Forelimb muscle (tissue), 1 donor: ENCODE measurements around the gene FAM193A. TPM values are rescaled to one million over a fixed set of nuclear protein-coding genes. Genes with fewer than 3 reads are reported as not detected.
"Not testable (repeated sequence)": the region's sequence is repeated elsewhere in the genome, so short reads cannot be mapped to it uniquely, and the experiment has no call there.

Experiments used
- DNase-seq: peaks from one replicate; pipeline ENCODE4 v3.0.0-alpha.2; 2013; ENCODE audit warnings: low read depth
- polyA plus RNA-seq: library from polyadenylated mRNA; unstranded; fragments of 120-200 nt; gene quantifications from one replicate; pipeline ENCODE4 v1.2.1, GENCODE V29; 2013; ENCODE audit not compliant: insufficient read length

Gene FAM193A
- polyA plus RNA-seq, 1 donor = 17.1 TPM

- not testable (repeated sequence) for DNase-seq
Observed at GRCh38 chr4:2726881-2727280, 190.4 kb downstream of the FAM193A start.

DNA sequence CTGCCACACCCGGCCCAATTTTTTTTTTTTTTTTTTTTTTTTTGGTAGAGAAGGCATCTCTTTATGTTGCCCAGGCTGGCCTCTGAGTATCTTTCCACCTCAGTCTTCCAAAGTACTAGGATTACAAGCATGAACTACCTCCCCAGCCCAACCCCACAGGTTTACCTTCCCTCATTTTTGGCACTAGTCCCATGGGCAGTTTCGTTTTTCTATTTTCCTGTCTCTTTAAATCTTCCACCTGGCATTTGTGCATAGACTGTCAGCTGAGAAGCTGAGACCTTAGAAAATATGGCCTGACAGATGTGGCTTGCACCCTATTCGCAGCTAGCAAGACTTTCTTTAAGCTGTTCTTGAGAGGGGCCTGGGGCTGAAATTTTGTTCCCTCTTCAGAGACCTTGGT, 191.8 kb downstream of the FAM193A start:
- DNase-seq = no peak

GRCh38 chr4:2728806-2729532, 192.5 kb downstream of the FAM193A start:
- DNase-seq = no peak

DNA sequence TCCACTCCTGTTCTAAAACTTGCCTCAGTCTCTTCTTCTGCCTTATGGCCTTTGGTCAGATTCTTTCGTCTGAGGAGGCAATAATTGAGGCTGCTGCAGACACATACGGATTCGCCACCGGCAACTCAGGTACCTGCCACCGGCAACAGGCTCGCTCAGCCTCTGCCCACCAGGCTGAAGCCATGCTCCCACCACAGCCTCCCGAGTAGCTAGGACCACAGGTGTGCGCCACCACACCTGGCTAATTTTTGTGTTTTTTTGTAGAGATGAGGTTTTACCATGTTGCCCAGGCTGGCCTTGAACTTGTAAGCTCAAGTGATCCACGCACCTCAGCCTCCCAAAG, 193.1 kb downstream of the FAM193A start:
- no peak for DNase-seq

- no peak for DNase-seq
Observed at GRCh38 chr4:2731907-2732317, 195.5 kb downstream of the FAM193A start.

DNA sequence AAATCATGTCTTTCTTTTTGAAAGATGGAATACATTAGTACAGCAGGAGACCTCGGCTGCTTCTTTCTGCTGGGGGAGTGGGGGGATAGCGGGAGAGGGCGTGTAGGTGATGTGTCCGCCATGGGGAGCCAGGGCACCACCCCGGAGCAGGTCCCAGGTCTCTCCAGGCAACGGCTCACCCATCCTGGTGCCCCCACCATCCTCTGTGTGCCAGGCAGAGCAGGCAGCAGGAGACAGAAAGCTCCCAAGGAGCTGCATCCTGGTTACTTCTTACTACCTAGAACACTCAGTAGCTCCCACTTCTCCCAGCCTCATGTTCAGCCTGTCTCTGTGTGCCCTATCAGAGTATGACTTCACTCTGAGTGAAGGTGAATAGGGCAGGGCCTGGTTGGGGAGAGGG, 196.1 kb downstream of the FAM193A start:
- DNase-seq = no peak

DNA sequence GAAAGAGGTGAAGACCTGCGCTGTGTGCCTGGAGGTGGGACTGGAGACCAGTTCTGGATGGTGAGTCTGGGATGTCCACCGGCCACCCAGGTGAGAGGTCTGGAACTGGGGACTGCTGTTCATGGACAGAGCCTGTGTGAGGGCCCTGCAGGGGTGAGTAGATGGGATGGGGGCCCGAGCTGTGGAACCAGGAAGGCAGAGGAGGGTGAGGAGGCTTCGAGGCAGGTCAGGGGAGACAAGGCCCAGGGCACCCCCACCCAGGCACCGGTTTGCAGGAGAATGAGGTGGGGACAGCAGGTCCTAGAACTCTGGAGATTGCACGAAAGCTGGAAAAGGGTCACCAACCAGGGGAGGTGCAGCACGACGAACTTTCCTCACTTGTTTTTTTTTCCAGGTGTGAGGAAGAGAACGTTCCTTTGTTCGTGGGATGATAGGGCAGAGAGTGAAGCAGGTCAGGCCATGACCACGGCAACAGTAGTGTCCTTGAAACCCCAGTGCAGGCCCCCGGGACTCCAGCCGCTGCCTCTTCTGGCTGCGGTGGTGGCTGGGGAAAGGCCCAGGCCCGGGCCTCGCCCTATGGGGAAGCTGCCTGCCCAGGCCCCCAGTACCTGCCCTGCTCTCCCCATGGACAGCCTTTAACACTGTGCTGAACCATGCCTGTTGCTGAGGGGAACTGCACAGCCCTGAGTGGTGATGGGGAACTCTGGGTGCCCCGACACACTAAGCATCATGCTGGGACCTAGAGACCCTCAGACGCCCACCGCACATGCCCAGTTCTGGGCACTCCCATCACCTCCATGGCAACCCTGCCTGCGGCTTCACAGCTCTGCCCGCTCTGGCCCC, 196.8 kb downstream of the FAM193A start:
- DNase-seq = no peak

GRCh38 chr4:2733844-2734574, 197.6 kb downstream of the FAM193A start:
- no peak for DNase-seq

- DNase-seq = no peak
Observed at GRCh38 chr4:2734612-2735011, 198.2 kb downstream of the FAM193A start.

DNA sequence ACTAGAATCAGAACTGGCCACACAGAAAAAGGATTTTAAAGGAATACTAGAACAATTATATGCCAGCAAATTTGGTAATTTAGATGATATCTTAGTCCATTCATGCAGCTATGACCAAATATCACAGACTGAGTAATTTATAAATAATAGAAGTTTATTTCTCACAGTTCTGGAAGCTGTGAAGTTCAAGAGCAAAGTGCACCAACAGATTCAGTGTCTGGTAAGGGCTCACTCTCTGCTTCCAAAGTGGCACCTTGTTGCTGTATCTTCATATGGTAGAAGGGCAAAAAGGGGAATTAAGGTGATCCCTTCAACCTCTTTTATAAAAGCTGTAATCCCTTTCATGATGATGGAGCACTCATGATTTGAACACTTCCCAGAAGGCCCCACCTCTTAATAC, 199.4 kb downstream of the FAM193A start:
- no peak for DNase-seq

GRCh38 chr4:2738296-2738695, 201.8 kb downstream of the FAM193A start:
- DNase-seq = not testable (repeated sequence)

DNA sequence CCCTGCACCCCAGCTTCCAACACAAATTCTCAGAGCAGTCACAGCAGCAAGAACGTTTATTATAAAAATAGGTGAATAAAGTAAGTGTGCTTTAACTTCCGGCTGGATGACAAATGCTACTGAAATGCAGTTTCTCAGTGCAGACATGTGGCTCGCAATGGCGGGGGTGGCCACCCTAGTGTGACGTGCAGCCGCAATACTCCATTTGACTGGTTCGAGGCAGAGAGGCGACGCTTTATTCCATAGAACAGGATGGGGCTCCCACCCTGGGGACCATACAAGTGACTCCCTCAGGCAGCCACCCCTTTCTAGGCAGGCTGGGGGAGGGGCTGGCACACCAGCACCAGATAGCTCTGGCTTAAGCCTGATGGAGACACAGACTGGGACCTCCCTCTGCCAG, 205.2 kb downstream of the FAM193A start:
- no peak for DNase-seq

DNA sequence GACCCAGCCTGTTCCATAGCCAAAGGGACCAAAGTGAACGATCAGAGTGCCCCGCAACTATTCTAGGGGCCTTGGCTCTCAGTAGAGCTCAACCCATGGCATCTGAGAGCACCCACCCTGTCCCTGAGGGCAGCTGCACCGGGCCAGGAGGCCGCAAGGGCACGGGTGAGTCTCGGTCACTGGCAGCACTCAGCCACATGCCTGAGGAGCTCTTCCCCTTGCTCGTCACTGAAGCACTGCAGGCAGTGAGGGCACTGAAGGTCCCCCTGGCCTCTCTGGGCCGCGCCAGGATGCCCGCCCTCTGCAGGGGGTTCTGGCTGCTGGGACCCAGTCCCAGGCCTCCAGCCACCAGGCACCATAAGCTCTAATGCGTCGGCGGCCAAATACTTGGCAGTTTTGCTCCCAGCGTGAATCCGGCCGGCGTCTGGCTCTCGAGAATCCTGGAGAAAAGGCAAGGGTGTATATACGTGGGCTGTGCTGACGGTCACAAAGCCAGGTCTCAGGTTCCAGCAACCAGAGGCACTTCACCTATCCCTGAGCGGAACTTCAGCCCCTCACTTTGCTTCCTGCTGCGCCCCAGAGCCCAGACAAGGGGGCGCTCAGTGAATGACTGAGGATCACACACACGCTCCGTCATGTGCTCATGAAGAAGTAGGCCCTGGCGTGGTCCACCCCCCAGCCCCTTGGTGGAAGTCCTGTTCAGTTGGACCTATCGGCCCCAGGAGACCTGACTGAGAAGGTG, 205.8 kb downstream of the FAM193A start:
- DNase-seq = no peak

DNA sequence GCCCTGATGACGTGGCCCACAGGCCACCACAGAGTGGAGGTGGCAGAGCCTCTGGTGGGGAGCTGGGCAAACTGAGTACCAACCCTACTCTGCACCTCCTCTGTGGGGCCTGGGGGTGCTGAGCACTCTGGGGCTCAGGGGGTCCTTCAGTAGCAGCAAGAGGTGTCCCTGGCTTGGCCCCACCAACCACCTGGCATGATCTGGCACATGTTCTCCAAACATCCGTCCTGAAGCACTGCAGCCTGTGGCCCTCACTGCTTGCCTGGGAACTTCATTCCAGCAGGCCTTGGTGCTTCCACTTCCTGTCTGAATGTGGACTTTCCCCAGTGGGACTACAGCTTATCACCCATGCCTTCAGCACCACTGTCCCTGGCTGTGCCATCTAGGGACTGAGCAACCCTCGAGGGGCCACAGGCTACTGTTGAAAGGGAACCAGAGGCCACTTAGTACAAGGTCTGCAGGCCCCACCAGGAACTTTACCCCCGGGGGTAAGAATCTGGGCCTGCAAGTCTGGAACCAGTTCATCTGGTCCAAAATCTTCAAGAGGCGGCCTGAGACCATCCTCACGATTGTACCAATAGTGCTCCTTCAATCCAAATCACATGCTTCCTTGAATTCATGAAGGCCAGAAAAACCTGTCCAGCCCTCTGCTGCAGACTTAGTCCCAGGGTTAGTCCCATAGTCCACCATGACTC, 206.5 kb downstream of the FAM193A start:
- no peak for DNase-seq

DNA sequence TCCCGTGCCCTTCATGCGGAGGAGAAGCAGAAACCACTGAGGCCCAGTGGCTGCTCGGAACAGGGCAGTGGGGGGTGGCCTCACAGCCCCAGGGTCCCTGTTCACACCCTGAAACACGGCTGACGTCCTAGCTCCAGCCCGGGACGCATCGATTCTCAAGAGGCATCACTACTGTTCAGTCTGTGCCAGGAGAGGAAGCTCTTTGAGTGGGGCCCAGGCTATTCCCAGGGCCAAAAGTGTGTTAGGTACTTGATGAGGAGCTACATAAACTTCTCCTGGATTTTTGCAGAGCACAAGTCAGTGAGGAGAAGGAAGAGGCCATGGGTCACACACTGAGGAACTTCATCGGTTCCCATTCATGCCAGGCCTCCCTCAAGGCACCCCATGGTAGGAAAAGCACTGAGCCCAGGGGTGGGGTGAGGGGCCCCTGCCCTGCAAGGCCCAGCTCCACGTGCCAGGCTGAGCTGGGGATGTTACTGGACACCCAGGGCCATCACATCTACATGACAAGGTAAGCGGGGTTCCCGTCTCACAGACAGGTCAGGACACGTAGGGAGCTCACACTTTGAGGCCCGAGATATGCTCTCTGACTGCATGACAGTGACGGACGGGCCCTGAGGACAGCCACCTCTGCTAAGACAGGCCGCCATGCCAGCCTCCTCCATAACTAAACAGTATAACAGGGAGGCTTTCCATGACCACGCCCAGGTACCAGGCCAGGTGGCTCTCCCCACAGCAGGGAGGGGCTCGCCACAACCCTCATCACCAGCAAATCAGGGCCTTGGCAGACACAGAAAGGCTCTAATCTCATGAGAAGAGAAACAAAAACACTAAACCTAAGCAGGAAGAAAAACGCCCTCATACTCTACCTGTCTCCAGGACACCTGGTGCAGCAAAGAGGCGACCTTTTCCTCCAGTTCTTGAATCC, 207.3 kb downstream of the FAM193A start:
- DNase-seq = no peak

GRCh38 chr4:2744576-2745270, 208.3 kb downstream of the FAM193A start:
- DNase-seq = no peak

DNA sequence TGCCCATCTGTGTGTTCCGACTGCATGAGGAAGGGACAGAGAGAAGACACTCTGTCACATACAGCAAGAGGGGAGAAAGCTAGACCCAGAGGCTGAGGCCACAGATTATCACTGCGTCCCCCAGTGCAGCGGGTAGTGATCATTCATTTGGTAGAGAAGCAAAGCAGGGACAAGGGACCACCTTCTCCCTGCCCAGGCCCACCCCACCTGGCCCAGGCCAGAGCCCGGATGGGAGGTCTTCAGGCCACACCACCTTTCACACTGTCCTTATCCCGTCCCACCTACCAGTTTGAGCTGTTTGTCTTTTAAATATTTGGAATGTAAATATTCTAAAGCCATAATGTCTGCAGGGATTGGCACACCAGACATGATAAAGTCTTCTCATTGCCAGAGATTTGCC, 209.1 kb downstream of the FAM193A start:
- no peak for DNase-seq

DNA sequence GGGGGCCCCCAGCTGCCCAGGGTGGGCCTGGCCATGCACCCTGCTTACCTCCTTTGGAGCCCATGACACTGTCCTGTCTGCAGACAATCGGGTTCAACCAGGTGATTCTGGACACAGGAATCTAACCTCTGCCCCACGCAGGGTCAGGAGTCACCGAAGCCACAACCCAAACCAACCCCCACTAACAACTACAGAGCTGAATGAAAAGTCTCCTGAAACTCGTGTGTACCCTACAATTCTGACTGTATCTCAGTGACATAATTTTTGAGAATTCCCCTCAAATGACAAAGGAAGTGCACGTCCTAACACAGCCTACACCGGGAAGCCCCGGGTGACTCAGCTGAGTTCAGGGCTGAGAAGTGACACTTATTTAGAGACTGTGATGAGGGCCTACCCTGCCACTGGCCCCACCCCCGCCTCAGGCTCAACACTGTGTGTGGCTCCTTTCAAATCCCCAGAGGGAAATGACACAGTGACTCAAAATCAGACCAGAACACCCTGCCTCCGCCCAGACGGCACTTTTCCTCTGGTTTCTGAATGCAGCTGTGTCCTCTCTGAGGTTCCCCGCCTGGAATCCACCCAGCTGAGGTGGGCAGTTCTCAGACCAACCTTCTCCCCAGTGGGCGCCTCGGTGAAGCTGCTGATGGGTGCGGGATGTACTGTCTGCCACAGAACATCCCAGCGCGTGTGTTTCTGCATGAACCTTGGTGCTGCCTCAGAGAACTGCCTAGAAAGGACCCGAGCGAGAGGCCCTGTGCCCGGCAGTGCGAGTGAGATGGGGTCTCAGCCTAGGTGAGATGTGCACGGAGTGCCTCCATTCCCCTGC, 209.7 kb downstream of the FAM193A start:
- DNase-seq = no peak
